GM12872 (cell line): ENCODE measurements around the gene TPSG1.

Source experiments
- TF ChIP-seq, protein P1 (sequence below): IDR thresholded peaks from 3 replicates; pipeline ENCODE4 v1.5.1; 2011; ENCODE audit warnings: low read depth, mild to moderate bottlenecking, low read length, moderate library complexity; ENCODE audit not compliant: insufficient read depth

TPSG1 gene

DNA sequence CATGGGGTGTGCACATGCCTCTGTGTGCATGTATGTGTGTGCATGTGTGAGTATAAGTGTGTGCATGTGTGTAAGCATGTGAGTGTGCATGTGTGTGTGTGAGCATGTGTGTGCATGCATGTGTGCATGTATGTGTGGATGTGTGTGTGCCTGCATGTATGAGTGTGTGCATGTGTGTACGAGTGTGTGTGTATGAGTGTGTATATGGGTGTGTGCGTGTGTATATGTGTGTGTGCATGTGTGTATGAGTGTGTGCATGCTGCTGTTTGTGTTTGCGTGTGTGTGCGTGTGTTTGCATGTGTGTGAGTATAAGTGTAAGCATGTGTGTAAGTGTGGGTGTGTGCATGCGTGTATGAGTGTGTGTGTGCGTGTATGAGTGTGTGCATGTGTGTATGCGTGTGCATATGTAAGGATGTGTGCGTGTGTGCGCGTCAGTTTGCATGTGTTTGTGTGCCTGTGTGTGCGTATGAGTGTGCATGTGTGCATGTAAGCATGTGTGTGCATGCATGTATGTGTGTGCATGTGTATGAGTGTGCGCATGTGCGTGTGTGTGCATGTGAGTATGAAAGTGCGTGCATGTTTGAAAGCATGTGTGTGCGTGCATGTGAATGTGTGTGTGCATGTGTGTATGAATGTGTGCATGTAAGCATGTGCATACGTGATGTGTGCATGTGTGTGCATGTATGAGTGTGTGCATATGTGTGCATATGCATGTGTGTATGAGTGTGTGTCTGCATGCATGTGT, 39.4 kb upstream of the TPSG1 start:
- TF ChIP-seq, protein P1, sequence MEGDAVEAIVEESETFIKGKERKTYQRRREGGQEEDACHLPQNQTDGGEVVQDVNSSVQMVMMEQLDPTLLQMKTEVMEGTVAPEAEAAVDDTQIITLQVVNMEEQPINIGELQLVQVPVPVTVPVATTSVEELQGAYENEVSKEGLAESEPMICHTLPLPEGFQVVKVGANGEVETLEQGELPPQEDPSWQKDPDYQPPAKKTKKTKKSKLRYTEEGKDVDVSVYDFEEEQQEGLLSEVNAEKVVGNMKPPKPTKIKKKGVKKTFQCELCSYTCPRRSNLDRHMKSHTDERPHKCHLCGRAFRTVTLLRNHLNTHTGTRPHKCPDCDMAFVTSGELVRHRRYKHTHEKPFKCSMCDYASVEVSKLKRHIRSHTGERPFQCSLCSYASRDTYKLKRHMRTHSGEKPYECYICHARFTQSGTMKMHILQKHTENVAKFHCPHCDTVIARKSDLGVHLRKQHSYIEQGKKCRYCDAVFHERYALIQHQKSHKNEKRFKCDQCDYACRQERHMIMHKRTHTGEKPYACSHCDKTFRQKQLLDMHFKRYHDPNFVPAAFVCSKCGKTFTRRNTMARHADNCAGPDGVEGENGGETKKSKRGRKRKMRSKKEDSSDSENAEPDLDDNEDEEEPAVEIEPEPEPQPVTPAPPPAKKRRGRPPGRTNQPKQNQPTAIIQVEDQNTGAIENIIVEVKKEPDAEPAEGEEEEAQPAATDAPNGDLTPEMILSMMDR: no peak

DNA sequence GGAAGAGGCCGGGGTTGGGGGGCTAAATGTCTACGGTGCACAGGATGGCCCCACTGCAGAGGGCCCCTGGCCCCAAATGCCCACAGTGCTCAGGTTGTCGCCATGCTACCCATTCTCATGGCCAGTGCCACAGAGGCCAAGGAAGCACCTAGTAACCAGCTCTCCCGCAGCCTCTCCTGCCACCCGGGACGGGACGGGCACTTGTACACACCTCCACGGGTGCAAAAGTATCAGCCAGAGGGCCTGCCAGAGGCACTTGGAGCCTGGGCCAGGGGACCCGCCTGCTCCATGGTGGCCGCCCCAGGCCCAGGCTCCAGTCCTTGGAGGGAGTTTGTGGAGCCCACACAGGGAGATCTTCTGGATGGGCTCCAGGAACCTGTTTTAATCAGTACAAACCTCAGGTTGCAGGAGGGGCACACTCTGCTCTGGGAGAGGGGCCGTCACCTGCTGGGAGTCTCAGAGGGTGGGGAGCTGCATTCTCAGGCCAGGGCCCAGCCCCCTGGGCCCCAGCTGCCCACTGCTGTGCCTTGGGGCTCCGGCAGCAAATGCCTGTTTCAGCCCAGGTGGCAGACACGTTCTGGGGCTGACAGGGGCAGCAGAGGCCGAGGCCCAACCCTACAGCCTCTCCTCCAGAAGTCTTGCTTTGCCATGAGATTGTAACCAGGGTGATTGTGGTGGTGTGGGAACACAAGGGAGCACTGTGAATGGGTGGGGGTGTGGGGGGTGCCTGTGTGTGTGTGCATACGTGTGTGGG, 38.7 kb upstream of the TPSG1 start:
- TF ChIP-seq, protein P1: no peak

DNA sequence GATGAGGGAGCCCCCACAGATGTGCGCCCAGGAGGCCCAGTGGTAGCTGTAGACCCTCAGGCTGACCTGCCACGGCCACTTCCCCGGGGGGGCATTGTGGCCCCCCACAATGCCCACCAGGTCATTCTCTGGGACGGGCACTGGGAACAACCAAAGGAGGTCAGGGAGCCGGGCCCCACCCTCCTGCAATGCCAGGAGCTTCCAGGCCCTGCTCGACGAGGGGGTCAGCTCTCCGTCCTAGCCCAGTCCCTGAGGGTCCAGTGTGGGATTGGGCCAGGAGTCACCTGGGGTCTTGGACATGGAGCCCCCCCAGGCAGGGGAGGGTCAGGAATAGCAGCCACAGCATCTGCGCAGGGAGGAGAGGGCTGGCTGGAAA, 37.8 kb upstream of the TPSG1 start:
- TF ChIP-seq, protein P1: no peak

DNA sequence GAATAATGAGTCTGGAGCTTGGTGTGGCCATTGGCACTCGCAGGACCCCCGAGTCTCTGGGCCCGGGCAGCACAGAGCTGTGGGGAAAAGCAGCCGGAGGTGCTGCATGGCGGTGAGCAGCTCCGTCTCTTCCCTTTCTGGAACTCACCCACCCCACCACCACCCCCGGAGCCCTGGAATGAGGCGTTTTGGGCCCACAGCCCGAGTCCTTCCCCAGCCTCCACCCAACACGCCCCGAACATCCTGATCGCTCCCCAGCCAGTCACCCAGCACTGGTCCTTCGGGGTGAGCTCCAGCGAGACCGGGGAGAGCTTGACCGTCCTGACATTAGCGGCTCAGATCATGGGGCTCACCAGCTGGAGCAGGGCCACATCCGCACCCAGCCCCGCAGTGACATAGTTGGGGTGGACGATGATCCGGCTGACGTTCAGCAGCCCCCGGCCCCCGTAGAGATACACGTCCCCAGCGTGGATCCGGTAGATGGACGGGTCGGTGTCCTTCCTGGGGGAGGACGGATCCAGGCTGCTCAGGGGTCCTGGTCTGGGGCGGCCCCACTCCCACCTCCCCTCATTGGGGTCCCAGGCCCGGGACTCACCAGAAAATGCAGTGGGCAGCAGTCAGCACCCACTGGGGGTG, 37.3 kb upstream of the TPSG1 start:
- TF ChIP-seq, protein P1: no peak

DNA sequence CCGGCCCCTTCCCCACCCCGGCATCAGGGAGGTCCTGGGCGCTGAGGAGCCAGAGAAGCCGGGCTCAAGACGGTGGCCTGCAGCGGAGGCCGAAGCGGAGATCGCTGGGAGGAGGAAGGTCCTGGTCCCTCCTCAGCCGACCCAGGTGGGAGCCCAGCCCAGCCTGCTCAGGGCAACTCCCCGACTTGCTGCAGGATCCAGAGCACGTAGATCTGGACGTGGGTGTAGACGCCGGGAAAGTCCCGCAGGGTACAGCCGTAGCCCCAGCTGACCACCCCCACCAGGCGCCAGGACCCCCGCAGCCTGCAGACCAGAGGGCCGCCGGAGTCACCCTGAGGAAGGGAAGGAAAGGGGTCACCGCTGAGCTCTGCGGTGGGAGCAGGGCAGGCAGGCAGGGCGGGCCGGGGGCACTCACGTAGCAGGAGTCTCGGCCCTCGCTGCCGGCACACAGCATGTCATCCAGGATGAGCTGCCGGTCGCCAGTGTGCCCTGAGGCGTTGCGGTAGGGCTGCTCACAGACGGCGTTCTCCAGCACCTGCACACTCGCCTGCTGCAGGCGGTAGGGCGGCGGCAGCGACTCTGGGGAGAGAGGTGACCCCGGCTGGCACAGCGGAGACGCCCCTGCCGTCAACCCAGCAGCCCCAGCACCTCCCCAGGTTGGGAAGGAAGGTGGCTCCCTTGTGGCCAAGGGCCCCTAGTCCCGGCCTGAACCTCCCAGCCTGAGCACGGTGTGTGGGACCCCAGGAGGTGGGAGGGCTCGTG, 36.2 kb upstream of the TPSG1 start:
- TF ChIP-seq, protein P1: no peak

DNA sequence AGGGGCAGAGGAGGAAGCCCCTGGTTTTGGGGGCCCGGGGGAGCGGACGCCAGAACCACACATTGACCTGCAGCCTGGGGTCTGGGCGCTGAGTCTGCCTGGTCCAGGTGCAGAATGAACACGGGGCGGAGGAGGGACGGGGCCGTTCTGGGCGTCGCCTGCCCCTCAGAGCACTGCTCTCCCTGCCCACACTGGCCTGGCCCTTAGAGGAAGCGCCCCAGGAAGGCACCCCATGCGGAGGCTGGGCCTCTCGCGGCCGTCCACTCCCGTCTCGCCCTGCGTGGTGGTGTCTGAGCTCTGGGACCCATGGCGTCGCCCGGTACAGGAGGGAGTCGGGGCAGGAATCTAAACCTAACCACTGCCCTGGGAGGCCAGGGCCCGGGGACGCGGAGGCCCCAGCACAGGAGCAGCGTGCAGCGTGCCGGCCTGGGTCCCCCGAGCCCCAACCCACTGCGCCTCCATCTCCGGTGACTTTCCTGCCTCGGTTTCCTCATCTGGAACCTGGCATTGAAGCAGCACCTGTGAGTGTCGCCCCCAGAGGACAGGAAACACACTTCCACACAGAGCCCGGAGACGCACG, 35.1 kb upstream of the TPSG1 start:
- TF ChIP-seq, protein P1: no peak
